ENCODE data around the gene TREML1.

DNA sequence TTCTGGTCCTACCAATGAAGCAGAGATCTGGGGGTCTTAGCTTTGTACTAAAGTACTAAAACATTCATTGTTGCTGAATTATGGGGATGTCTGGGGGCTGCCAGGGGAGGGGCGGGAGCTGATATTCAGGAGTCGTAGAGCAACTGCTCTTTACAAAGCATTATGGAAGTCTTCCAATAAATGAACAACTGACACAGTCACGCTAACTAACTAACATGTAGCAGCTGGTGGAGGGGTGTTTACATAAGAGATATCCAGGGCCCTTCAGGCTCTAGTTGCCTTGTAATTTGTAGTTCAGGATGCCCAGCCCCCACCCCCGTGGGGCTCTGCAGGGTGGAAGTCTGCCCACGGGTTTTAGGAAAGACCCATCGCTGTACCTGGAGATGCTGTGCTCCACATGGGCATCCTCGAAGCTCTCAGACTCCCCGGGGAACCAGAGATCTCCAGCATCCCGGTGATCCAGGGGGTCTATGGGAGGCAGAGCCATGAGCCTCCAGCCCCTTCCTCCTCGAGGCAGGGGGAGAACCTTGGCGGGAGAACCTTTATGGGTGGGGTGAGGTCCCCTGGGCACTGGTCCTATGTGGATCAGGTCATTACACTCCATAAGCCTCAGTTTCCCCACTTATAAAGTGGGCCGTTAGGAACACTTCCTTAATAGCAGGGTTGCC is 5.4 kb upstream of the TREML1 start:
- TF ChIP-seq, protein P1, sequence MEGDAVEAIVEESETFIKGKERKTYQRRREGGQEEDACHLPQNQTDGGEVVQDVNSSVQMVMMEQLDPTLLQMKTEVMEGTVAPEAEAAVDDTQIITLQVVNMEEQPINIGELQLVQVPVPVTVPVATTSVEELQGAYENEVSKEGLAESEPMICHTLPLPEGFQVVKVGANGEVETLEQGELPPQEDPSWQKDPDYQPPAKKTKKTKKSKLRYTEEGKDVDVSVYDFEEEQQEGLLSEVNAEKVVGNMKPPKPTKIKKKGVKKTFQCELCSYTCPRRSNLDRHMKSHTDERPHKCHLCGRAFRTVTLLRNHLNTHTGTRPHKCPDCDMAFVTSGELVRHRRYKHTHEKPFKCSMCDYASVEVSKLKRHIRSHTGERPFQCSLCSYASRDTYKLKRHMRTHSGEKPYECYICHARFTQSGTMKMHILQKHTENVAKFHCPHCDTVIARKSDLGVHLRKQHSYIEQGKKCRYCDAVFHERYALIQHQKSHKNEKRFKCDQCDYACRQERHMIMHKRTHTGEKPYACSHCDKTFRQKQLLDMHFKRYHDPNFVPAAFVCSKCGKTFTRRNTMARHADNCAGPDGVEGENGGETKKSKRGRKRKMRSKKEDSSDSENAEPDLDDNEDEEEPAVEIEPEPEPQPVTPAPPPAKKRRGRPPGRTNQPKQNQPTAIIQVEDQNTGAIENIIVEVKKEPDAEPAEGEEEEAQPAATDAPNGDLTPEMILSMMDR (conservative IDR thresholded peaks at IDR 0.05): no peak
- no peak for TF ChIP-seq ZFX (IDR thresholded peaks at IDR 0.05)
